Stimulated activated CD4-positive, alpha-beta T cell treated with anti-CD3 and anti-CD28 coated beads, Interleukin-15, amount 100 ng/mL, for 1 hour (primary cell): ENCODE results near the gene PITX3.
A peak's percentile ranks its signal among the peaks of the same experiment; 100 is the strongest.
"Not testable (repeated sequence)": the region's sequence is repeated elsewhere in the genome, so short reads cannot be mapped to it uniquely, and the experiment has no call there.

ENCODE experiments used
- DNase-seq, 2 donors: peaks; one replicate each; pipeline ENCODE4 v3.0.0-alpha.2; 2020; ENCODE audit warnings: low read depth in 1 of 2, low spot score in 1 of 2

The PITX3 gene

DNA sequence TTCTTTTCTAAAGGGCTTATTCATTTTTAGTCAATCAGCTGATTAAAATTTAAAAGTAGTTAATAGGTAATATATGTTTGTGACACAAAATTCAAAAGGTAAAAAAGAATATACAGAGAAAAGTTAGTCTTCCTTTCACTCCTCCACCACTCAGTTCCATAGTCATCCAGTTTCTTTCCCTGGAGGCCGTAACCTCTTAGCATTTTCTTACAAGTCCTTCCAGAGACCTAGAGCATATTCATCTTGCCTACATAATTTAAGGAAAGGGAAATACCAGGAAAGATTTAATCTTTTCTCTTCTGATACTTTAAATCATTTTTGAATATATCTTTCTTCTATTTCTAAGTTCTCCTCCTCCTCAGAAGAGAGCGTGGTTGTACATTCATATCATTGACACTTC is 14.1 kb upstream of the PITX3 start:
- no peak for DNase-seq

- DNase-seq = no peak
Measured at GRCh38 chr10:102254426-102254825, 13.1 kb upstream of the PITX3 start.

DNA sequence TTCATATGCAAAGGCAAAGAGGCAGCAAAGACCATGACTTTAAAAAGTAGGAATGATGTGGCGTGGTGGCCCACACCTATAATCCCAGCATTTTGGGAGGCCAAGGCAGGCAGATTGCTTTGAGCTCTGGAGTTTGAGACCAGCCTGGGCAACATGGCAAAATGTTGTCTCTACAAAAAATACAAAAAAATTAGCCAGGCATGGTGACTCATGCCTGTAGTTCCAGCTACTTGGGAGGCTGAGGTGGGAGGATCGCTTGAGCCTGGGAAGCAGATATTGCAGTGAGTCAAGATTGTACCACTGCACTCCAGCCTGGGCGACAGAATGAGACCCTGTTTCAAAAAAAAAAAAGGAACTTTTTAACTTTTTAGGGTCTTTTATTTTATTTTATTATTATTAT is 11.2 kb upstream of the PITX3 start:
- not testable (repeated sequence) for DNase-seq

- DNase-seq = no peak
Measured at GRCh38 chr10:102247734-102248133, 6.4 kb upstream of the PITX3 start.

GRCh38 chr10:102246261-102246660 is 4.9 kb upstream of the PITX3 start:
- no peak for DNase-seq

DNA sequence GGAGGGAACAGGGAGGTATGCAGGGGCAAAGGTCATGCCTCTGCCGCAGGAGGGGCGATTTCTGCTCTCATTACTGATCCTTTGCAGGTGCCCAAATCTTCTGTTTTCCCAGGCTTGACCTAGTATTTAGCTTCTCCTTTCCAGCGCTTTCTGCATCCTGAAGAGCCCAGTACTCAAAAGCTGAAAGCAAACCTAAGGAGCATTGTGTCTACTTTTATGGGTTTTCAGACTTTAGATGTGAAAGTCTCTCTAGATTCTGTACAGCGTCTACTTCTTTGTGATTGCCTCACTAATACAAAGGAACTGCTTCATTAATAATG is 4.6 kb upstream of the PITX3 start:
- DNase-seq = no peak

DNA sequence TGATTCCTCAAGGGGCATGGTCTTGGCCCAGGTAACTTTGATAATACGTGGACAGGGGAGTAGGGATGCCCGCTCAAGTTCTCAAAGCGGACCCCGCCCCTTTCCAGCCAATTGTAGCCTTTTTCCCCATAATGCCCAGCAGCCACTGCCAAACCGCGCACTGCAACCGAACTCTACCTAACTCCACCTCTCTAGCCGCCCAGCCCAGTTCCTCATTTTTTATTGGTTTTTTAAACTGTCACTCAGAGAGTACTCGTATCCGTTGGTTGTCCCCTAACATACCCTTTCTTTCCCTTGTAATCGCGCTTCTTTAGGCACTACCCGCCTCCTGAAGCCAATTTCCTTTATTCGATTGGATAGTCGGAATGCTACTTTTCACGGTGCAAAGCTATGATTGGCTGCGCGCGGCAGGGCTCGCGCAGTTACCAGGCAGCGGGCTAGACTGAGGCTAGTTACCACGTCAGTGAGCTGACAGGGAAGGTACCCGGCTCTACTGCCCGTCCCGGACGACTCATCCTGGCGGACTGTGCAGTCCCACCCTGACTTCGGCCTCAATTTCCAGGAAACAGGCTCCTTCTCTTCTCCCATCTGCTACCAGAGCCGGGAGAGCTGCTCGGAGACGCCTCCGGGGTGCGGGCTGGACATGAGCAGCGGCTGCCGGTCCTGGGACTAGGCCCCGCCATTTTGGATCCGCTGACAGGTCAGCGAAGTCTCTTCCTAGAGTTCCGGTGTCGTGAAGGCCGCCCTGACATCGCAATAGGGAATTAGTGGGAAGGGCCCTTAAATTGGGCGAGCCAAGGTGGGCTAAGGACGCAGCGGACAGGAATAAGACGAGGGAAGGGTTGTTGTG is 4.0 kb upstream of the PITX3 start, which contains the start of gene GBF1:
Gene GBF1, plus strand, starts transcription at position 451 of the 850 bp plus-strand sequence. CDS start 13,407 bp downstream, outside the sequence.
- peak; percentile 72 to 75 for DNase-seq

GRCh38 chr10:102243309-102243708 is 2.0 kb upstream of the PITX3 start:
- no peak for DNase-seq

- DNase-seq = no peak
Measured at GRCh38 chr10:102242118-102242485, 790 bp upstream of the PITX3 start.

DNA sequence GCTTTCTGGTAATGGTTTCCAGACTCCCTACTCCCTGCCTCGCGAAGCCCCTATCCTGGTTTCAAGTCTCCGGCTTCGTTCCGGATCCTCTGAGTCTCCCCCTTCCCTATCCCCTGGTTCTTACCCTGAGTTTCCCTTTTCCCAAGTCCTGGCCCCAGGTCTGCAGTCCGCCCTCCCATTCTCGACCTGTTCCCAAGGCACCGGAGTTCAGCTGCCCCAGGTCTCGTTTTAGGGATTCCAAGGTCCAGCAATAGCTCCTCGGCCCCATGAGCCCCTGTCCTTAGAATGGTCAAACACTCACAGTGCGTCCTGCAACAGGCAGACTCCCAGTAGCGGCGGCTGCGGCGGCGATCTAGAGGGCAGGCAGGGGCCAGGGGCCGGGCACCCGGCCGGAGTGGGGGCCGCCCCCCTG is 274 bp downstream of the PITX3 start:
- no peak for DNase-seq

GRCh38 chr10:102240467-102241031 is 763 bp downstream of the PITX3 start:
- DNase-seq = no peak

DNA sequence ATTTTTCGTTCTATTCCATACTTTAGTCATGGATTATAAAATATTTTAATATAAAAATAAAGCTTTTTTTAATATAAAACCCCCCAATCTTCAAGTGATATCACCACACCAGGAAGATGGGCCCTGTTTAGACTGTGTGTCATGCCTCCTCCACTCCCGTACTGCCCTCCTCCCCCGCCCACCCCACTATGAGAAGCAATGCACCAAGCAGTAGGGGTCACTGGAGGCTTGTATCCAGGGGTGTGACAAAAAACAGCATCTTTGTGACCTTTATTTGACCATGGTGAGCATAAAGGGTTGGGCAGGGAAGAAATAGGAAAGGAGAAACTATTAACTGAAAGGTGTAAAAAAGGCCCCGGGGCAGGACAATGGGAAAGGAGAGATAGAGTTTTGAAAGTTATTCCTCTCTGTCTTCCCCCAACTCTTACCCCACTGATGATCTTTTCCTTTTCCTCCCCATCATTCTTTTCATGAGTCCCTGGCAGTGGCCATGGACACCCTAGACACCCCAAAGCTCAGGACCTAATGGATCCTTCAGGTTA is 3.5 kb downstream of the PITX3 start:
- no peak for DNase-seq

DNA sequence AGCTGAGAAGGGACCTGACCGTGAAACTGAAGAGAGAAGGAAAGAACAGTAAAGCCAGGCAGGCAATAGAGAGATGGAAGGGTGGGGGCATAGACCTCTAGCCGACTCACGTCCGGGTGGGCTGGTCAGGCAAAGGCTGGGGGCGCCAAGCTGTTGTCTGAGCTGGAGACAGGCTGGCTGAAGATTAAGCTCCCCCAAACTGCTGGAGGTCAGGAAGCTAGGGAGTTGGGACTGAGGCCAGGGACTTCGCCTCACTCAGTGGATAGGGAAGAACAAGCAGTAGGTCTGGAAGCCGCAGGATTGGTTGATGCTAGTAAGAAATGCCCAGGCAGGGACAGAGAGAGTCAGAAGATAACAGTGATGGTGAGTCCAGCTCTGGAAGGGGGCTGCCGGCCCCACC is 5.3 kb downstream of the PITX3 start:
- DNase-seq = no peak

GRCh38 chr10:102235598-102235920 is 5.8 kb downstream of the PITX3 start:
- DNase-seq = no peak

- no peak for DNase-seq
Measured at GRCh38 chr10:102234888-102235597, 6.3 kb downstream of the PITX3 start.

GRCh38 chr10:102233997-102234396 is 7.3 kb downstream of the PITX3 start:
- no peak for DNase-seq

- DNase-seq = peak; percentile 29 to 69
Measured at GRCh38 chr10:102231357-102232318, 9.7 kb downstream of the PITX3 start.

GRCh38 chr10:102230861-102231356 is 10.4 kb downstream of the PITX3 start:
- DNase-seq = peak in 1 of 2 donors; percentile 25

GRCh38 chr10:102230264-102230860 is 10.9 kb downstream of the PITX3 start:
- peak in 1 of 2 donors; percentile 21 for DNase-seq

DNA sequence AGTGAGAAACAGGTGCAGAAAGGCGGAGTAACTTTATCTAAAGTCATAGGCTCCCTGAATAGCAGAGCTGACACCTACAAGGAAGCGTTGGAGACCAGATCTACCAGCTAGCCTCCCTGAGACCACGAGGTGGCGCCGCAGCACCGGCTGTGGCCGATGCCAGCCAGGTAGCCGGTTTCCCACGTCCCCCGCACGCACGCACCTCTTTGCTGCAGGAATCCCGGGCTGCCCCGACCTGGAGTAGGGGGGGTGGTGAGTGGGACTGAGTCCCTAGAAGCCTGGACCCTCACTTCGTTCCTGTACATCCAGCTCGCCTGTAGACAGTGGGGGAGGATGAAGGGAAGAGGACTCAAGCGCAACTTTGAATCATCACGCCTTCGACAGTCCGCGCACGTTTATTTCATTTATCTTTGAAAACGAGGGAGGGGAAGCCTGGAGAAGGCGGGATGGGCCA is 11.5 kb downstream of the PITX3 start:
- DNase-seq = peak; percentile 69 to 78
